ENCODE measurements around the gene CWC27. TPM values are rescaled to one million over a fixed set of nuclear protein-coding genes. Genes with fewer than 3 reads are reported as not detected.
"Not testable (repeated sequence)": the region's sequence is repeated elsewhere in the genome, so short reads cannot be mapped to it uniquely, and the experiment has no call there.

The CWC27 gene
- total RNA-seq, 1 donor from 2014 or later: 27.6 TPM

GRCh38 chr5:64883912-64884311, 115.2 kb downstream of the CWC27 start:
- ATAC-seq: no peak
- DNase-seq (ENCODE audit: low spot score): no peak
- intact Hi-C loops (cut with DNase I): no loop called here

- intact Hi-C loops (cut with DNase I): no loop called here
- no peak for ATAC-seq
- no peak for DNase-seq (ENCODE audit: low spot score)
These were observed 115.8 kb downstream of the CWC27 start for GRCh38 chr5:64884541-64884940.

- DNase-seq (ENCODE audit: low spot score): no peak
- ATAC-seq: no peak
- intact Hi-C loops (cut with DNase I): no loop called here
These were observed 119.2 kb downstream of the CWC27 start for GRCh38 chr5:64887910-64888309.

GRCh38 chr5:64895748-64896147, 127.0 kb downstream of the CWC27 start:
- intact Hi-C loops (cut with DNase I): no loop called here
- ATAC-seq (no peak), DNase-seq (ENCODE audit: low spot score) (no peak)

- ATAC-seq (no peak), DNase-seq (ENCODE audit: low spot score) (no peak)
- intact Hi-C loops (cut with DNase I): no loop called here
These were observed 131.1 kb downstream of the CWC27 start for GRCh38 chr5:64899838-64900237.

GRCh38 chr5:64900618-64901017, 131.9 kb downstream of the CWC27 start:
- intact Hi-C loops (cut with DNase I): no loop called here
- ATAC-seq: no peak

GRCh38 chr5:64907399-64907798, 138.7 kb downstream of the CWC27 start:
- intact Hi-C loops (cut with DNase I); ATAC-seq; DNase-seq (ENCODE audit: low spot score): not testable (repeated sequence)

More at GRCh38 chr5:64900618-64901017, 131.9 kb downstream of the CWC27 start:
- DNase-seq (ENCODE audit: low spot score): no peak

GRCh38 chr5:64914396-64914795, 145.7 kb downstream of the CWC27 start:
- ATAC-seq: no peak
- intact Hi-C loops (cut with DNase I): no loop called here
- no peak for DNase-seq (ENCODE audit: low spot score)

GRCh38 chr5:64918083-64918482, 149.4 kb downstream of the CWC27 start:
- ATAC-seq (no peak), DNase-seq (ENCODE audit: low spot score) (no peak)
- intact Hi-C loops (cut with DNase I): no loop called here

GRCh38 chr5:64921386-64921785, 152.7 kb downstream of the CWC27 start:
- intact Hi-C loops (cut with DNase I): no loop called here
- no peak for DNase-seq (ENCODE audit: low spot score)
- ATAC-seq: no peak

- ATAC-seq (no peak), DNase-seq (ENCODE audit: low spot score) (no peak)
- intact Hi-C loops (cut with DNase I): no loop called here
These were observed 154.5 kb downstream of the CWC27 start for GRCh38 chr5:64923151-64923685.

GRCh38 chr5:64925123-64925522, 156.4 kb downstream of the CWC27 start:
- ATAC-seq: no peak
- DNase-seq (ENCODE audit: low spot score): no peak
- intact Hi-C loops (cut with DNase I): no loop called here

GRCh38 chr5:64929833-64930232, 161.1 kb downstream of the CWC27 start:
- intact Hi-C loops (cut with DNase I): no loop called here
- ATAC-seq: no peak
- no peak for DNase-seq (ENCODE audit: low spot score)

- intact Hi-C loops (cut with DNase I): no loop called here
- DNase-seq (ENCODE audit: low spot score): no peak
- ATAC-seq: no peak
These were observed 162.1 kb downstream of the CWC27 start for GRCh38 chr5:64930672-64931318.

- ATAC-seq; intact Hi-C loops (cut with DNase I); DNase-seq (ENCODE audit: low spot score): not testable (repeated sequence)
These were observed 170.7 kb downstream of the CWC27 start for GRCh38 chr5:64939422-64939771.

GRCh38 chr5:64939772-64940510, 171.2 kb downstream of the CWC27 start:
- DNase-seq (ENCODE audit: low spot score): peak; percentile 51
- intact Hi-C loops (cut with DNase I): no loop called here
- ATAC-seq: peak; percentile 78

GRCh38 chr5:64942460-64942859, 173.7 kb downstream of the CWC27 start:
- DNase-seq (ENCODE audit: low spot score) (no peak), ATAC-seq (no peak)
- intact Hi-C loops (cut with DNase I): no loop called here

- ATAC-seq: no peak
- no peak for DNase-seq (ENCODE audit: low spot score)
- intact Hi-C loops (cut with DNase I): no loop called here
These were observed 176.1 kb downstream of the CWC27 start for GRCh38 chr5:64944868-64945267.

- DNase-seq (ENCODE audit: low spot score) (no peak), ATAC-seq (no peak)
- intact Hi-C loops (cut with DNase I): no loop called here
These were observed 178.3 kb downstream of the CWC27 start for GRCh38 chr5:64947031-64947430.

- DNase-seq (ENCODE audit: low spot score): no peak
- intact Hi-C loops (cut with DNase I): no loop called here
- no peak for ATAC-seq
These were observed 179.1 kb downstream of the CWC27 start for GRCh38 chr5:64947801-64948200.
